ENCODE measurements around the gene LIPC.
A peak's percentile ranks its signal among the peaks of the same experiment; 100 is the strongest.

LIPC gene

GRCh38 chr15:58431221-58432149 lies at the start of gene LIPC:
LIPC (plus strand) TSS chr15:58431991; CDS start chr15:58432033, 42 bp downstream.
- DNase-seq (ENCODE audit: low read depth), result no peak
- no peak within 1 kb of the TSS for H3K4me3 ChIP-seq (ENCODE audit: control insufficient read depth, low read depth, low read length)
- no peak for TF ChIP-seq CTCF (IDR thresholded peaks at IDR 0.05; ENCODE audit: control insufficient read depth, insufficient read depth, low read depth, low read length, missing control alignments)

DNA sequence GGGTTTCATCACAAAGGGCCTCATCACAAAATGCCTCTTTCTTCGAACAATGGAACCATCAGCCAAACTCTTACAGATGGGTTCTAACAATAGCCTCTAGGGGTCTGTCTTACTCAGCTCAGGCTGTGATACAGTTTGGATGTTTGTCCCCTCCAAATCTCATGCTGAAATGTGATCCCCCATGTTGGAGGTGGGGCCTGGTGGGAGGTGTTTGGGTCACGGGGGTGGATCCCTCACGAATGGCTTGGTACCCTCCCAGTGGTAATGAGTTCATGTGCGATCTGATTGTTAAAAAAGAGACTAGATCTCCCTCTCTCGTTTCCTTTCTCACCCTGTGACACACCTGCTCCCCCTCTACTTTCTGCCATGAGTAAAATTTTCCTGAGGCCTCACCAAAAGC lies 47.9 kb upstream of the LIPC start:
- TF ChIP-seq CTCF (IDR thresholded peaks at IDR 0.05; ENCODE audit: control insufficient read depth, insufficient read depth, low read depth, low read length, missing control alignments), result no peak
- DNase-seq (ENCODE audit: low read depth), result no peak
- no peak overlapping the region for H3K4me3 ChIP-seq (ENCODE audit: control insufficient read depth, low read depth, low read length)

GRCh38 chr15:58384667-58385066 lies 47.1 kb upstream of the LIPC start:
- TF ChIP-seq CTCF (IDR thresholded peaks at IDR 0.05; ENCODE audit: control insufficient read depth, insufficient read depth, low read depth, low read length, missing control alignments), result no peak
- no peak overlapping the region for H3K4me3 ChIP-seq (ENCODE audit: control insufficient read depth, low read depth, low read length)
- DNase-seq (ENCODE audit: low read depth), result no peak

- no peak overlapping the region for H3K4me3 ChIP-seq (ENCODE audit: control insufficient read depth, low read depth, low read length)
- no peak for TF ChIP-seq CTCF (IDR thresholded peaks at IDR 0.05; ENCODE audit: control insufficient read depth, insufficient read depth, low read depth, low read length, missing control alignments)
- DNase-seq (ENCODE audit: low read depth), result no peak
These were observed 45.7 kb upstream of the LIPC start for GRCh38 chr15:58386081-58386480.

DNA sequence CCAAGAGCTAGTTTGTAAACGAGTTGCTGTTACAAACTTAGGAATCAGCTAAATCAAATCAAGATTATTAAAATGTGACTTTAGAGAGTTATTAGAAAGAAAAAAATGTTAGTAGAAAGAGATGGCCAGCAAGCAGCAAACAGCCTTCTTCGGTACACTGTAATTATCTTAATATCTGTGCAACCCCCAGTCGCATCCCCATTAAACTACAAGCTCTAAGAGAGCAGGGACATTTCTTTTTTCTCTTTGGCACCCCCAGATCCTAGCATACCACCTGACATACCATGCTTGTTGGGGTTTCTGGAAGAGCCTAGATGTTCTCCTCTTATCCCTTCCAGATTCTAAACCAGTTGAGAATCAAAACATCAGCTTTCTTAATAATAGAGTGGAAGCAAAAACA lies 45.1 kb upstream of the LIPC start:
- H3K4me3 ChIP-seq (ENCODE audit: control insufficient read depth, low read depth, low read length), result no peak overlapping the region
- TF ChIP-seq CTCF (IDR thresholded peaks at IDR 0.05; ENCODE audit: control insufficient read depth, insufficient read depth, low read depth, low read length, missing control alignments), result no peak
- no peak for DNase-seq (ENCODE audit: low read depth)

DNA sequence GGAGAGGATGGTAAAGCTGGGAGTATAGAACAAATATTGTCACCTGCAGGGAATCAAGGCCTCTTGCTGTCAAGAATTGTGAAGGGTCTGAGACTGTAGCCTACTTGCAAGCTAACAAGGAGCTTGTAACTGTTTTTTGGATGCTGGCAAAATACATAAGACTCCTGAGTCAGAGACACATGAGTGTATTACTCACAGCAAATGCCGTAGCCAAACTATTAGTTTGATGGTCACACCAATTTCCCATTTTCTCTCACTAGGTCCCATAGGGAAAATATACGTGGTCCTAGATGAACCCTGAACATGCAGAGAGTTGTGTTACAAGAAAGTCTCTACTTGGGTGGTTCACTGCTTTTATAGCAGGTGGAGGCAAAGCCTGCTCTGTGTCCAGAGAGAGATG lies 44.7 kb upstream of the LIPC start:
- DNase-seq (ENCODE audit: low read depth), result peak; percentile 28
- no peak overlapping the region for H3K4me3 ChIP-seq (ENCODE audit: control insufficient read depth, low read depth, low read length)
- no peak for TF ChIP-seq CTCF (IDR thresholded peaks at IDR 0.05; ENCODE audit: control insufficient read depth, insufficient read depth, low read depth, low read length, missing control alignments)

Data from AG09309 (cell line).